Karpas-422 (cell line): ENCODE results near the gene LRRC66. TPM values are rescaled to one million over a fixed set of nuclear protein-coding genes. Genes with fewer than 3 reads are reported as not detected.

Experiments
- DNase-seq: peaks from one replicate; pipeline ENCODE4 v3.0.0-alpha.2; 2015
- H2AFZ ChIP-seq: fragments of 200-600 bp; sonication (generic); 2 replicates; pipeline ENCODE4 v1.6.1; 2014; ENCODE audit warnings: antibody characterized with exemption, low read length, mixed read lengths
- H3K27ac ChIP-seq: fragments of 200-600 bp; sonication (generic); 2 replicates; pipeline ENCODE4 v1.5.1; 2014; ENCODE audit warnings: mild to moderate bottlenecking, low read length, moderate library complexity
- H3K27me3 ChIP-seq: fragments of 200-600 bp; sonication (generic); 2 replicates; pipeline ENCODE4 v1.6.1; 2014; ENCODE audit warnings: low read length, mixed read lengths
- H3K36me3 ChIP-seq: fragments of 200-600 bp; sonication (generic); 2 replicates; pipeline ENCODE4 v1.6.1; 2014; ENCODE audit warnings: low read length, mixed read lengths; ENCODE audit not compliant: insufficient read depth
- H3K4me1 ChIP-seq: fragments of 200-600 bp; sonication (generic); 2 replicates; pipeline ENCODE4 v1.6.1; 2014; ENCODE audit warnings: mild to moderate bottlenecking, low read length, mixed read lengths
- H3K4me2 ChIP-seq: fragments of 200-600 bp; sonication (generic); 2 replicates; pipeline ENCODE4 v1.6.1; 2014; ENCODE audit warnings: low read length, low read depth, mild to moderate bottlenecking; ENCODE audit not compliant: poor library complexity, severe bottlenecking
- H3K4me3 ChIP-seq: fragments of 200-600 bp; sonication (generic); 2 replicates; pipeline ENCODE4 v1.5.1; 2014; ENCODE audit warnings: mild to moderate bottlenecking, antibody characterized with exemption, low read length, mixed read lengths
- H3K79me2 ChIP-seq: fragments of 200-600 bp; sonication (generic); 2 replicates; pipeline ENCODE4 v1.6.1; 2014; ENCODE audit warnings: mild to moderate bottlenecking, low read length, mixed read lengths
- H3K9ac ChIP-seq: fragments of 200-600 bp; sonication (generic); 2 replicates; pipeline ENCODE4 v1.6.0; 2014; ENCODE audit warnings: low read length
- H3K9me2 ChIP-seq: fragments of 200-600 bp; sonication (generic), shearing (Covaris generic); replicated peaks from 2 replicates; pipeline ENCODE4 v1.6.0; 2014; ENCODE audit warnings: mild to moderate bottlenecking, low read length, moderate library complexity; ENCODE audit not compliant: insufficient read depth
- H3K9me3 ChIP-seq: fragments of 300-700, 200-600 bp; sonication (generic); 2 replicates; pipeline ENCODE4 v1.6.1; 2014; ENCODE audit warnings: low read length, mixed read lengths
- H4K20me1 ChIP-seq: fragments of 200-600 bp; sonication (generic); 2 replicates; pipeline ENCODE4 v1.6.1; 2014; ENCODE audit warnings: mild to moderate bottlenecking, antibody characterized with exemption, low read length, low read depth; ENCODE audit not compliant: insufficient read depth
- total RNA-seq: library from RNA; depleted of rRNA; stranded (reverse); fragments of >200 nt; shearing (Covaris generic); gene quantifications from 2 replicates; pipeline ENCODE4 v1.2.3, GENCODE V29; 2014; ENCODE audit warnings: low replicate concordance; rRNA removed

The LRRC66 gene
- 0.07 and 0.29 TPM in 2 replicates for total RNA-seq

- H3K9me3 ChIP-seq: no peaks in the 10 kb centered on the region
- no peaks in the 10 kb centered on the region for H3K79me2 ChIP-seq
- no peak within 1 kb of the TSS for H3K4me2 ChIP-seq
- no peak within 1 kb of the TSS for H2AFZ ChIP-seq
- no peaks in the 10 kb centered on the region for H3K9me2 ChIP-seq
- no peaks in the 10 kb centered on the region for H4K20me1 ChIP-seq
- no peak within 1 kb of the TSS for H3K27ac ChIP-seq
- H3K9ac ChIP-seq: no peak within 1 kb of the TSS
- no peak for DNase-seq
- H3K4me3 ChIP-seq: no peak within 1 kb of the TSS
- H3K4me1 ChIP-seq: no peaks in the 10 kb centered on the region
- H3K36me3 ChIP-seq: peaks cover 7% of the 10 kb centered on the region; the same call in 1 of the 2 replicates
- no peaks in the 10 kb centered on the region for H3K27me3 ChIP-seq
Measured at GRCh38 chr4:52019936-52020657, at the start of gene LRRC66. LRRC66 (minus strand) TSS chr4:52020363; CDS start chr4:52017613, 2,750 bp downstream.

DNA sequence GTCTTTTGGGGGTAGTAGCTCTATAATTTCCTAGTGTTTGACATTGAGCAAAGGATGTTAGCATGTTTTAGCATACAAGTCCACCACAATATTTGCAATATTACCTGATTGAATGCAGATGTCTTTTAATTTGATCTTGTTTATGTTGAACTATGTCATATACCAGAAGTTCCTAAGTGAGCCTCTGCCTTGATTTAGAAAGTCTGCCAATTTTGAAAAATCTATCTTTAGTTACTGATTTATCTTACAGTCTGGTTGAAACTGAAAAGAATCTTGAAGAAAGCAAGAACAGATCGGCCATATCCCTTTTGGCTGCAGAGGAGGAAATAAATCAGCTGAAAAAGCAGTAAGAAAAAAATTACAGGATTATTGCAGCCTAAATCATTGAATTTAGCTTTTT, 49.4 kb upstream of the LRRC66 start:
- no peaks in the 10 kb centered on the region for H3K79me2 ChIP-seq
- H3K9me3 ChIP-seq: no peaks in the 10 kb centered on the region
- no peak overlapping the region for H2AFZ ChIP-seq
- H3K36me3 ChIP-seq: no peaks in the 10 kb centered on the region
- H3K4me3 ChIP-seq: no peak overlapping the region
- no peaks in the 10 kb centered on the region for H4K20me1 ChIP-seq
- H3K4me2 ChIP-seq: no peak overlapping the region
- no peaks in the 10 kb centered on the region for H3K9me2 ChIP-seq
- no peaks in the 10 kb centered on the region for H3K4me1 ChIP-seq
- no peaks in the 10 kb centered on the region for H3K27me3 ChIP-seq
- no peak overlapping the region for H3K27ac ChIP-seq
- no peak overlapping the region for H3K9ac ChIP-seq
- no peak for DNase-seq

DNA sequence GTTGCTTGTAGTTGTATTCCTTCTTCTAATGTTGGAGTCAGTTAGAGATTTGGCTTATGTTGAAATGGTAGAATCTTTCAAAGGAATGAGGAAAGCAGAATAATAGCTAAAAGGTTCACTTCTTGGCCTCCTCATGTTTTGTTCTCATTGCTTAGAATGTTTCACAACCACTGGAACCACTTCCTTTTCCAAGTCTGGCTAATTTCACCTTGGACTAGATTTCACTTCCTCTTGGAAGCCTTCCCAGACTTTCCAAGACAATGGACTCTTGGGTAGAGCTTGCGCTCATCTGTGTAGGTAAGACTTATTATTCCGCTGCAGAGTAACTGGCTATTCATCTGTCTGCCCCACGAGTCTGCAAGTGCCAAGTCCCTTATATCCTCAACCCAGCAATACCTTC, 39.2 kb upstream of the LRRC66 start:
- Histone ChIP-seq H3K27ac (no peak overlapping the region), H3K9me3 (no peaks in the 10 kb centered on the region), H3K4me1 (no peaks in the 10 kb centered on the region), H3K4me2 (no peak overlapping the region), H3K27me3 (no peaks in the 10 kb centered on the region), H3K9me2 (no peaks in the 10 kb centered on the region), H3K79me2 (no peaks in the 10 kb centered on the region), H3K36me3 (no peaks in the 10 kb centered on the region), H2AFZ (no peak overlapping the region), H4K20me1 (no peaks in the 10 kb centered on the region), H3K4me3 (no peak overlapping the region), H3K9ac (no peak overlapping the region)
- no peak for DNase-seq

DNA sequence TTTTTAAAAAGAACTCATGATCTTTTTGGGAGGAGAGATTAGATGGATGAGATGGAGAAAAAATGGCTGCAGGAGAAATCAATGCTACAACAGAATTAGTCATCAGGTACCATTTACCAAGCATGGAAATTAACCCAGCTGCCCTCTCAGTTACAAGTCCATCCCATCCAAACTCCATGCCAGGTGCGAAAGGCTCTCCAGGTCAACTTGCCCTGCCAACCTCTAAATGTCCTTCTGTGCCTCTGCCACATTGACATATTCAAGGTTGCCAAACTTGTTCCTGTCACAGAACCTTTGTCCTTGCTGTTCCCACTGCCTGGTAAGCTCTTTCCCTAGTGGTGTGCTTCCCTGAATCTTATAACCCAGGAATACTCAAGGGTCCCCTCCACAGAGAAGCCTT, 38.1 kb upstream of the LRRC66 start:
- no peaks in the 10 kb centered on the region for H3K9me3 ChIP-seq
- no peak overlapping the region for H3K9ac ChIP-seq
- no peaks in the 10 kb centered on the region for H3K36me3 ChIP-seq
- H3K4me3 ChIP-seq: no peak overlapping the region
- H3K27ac ChIP-seq: no peak overlapping the region
- H2AFZ ChIP-seq: no peak overlapping the region
- H3K9me2 ChIP-seq: no peaks in the 10 kb centered on the region
- H3K4me1 ChIP-seq: no peaks in the 10 kb centered on the region
- H3K4me2 ChIP-seq: no peak overlapping the region
- H3K79me2 ChIP-seq: no peaks in the 10 kb centered on the region
- no peak for DNase-seq
- no peaks in the 10 kb centered on the region for H3K27me3 ChIP-seq
- no peaks in the 10 kb centered on the region for H4K20me1 ChIP-seq

GRCh38 chr4:52057196-52057595, 37.0 kb upstream of the LRRC66 start:
- H3K4me2 ChIP-seq: no peak overlapping the region
- no peak overlapping the region for H3K4me3 ChIP-seq

GRCh38 chr4:52054254-52054653, 34.1 kb upstream of the LRRC66 start:
- Histone ChIP-seq H3K9me2 (no peaks in the 10 kb centered on the region), H2AFZ (no peak overlapping the region), H3K36me3 (no peaks in the 10 kb centered on the region), H3K27me3 (no peaks in the 10 kb centered on the region), H3K4me3 (no peak overlapping the region), H3K4me2 (no peak overlapping the region), H3K79me2 (no peaks in the 10 kb centered on the region), H3K9me3 (no peaks in the 10 kb centered on the region), H3K9ac (no peak overlapping the region), H3K27ac (no peak overlapping the region), H3K4me1 (peaks cover 25% of the 10 kb centered on the region), H4K20me1 (no peaks in the 10 kb centered on the region)
- no peak for DNase-seq

More at GRCh38 chr4:52057196-52057595, 37.0 kb upstream of the LRRC66 start:
- no peak overlapping the region for H2AFZ ChIP-seq
- H3K4me1 ChIP-seq: peaks cover 9% of the 10 kb centered on the region
- no peak overlapping the region for H3K27ac ChIP-seq
- no peak for DNase-seq
- H3K27me3 ChIP-seq: no peaks in the 10 kb centered on the region
- no peak overlapping the region for H3K9ac ChIP-seq
- H4K20me1 ChIP-seq: no peaks in the 10 kb centered on the region
- no peaks in the 10 kb centered on the region for H3K9me2 ChIP-seq
- H3K36me3 ChIP-seq: no peaks in the 10 kb centered on the region
- no peaks in the 10 kb centered on the region for H3K79me2 ChIP-seq
- H3K9me3 ChIP-seq: no peaks in the 10 kb centered on the region

DNA sequence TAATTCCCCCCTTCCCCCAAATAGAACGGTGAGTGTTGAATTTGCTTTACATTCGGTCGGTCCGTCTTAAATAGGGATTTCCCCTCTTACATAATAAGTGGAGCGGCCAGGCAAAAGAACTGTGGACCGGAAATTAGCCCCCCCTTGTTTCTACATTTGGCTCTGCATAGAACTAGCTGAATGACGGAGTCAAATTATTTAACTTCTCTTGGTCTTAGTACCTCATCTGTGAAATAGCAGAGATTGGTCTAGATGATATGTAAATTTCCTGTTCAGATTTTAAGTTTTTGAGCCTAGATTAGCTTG, 32.3 kb upstream of the LRRC66 start:
- no peaks in the 10 kb centered on the region for H3K79me2 ChIP-seq
- DNase-seq: peak; percentile 72
- no peaks in the 10 kb centered on the region for H3K9me2 ChIP-seq
- H3K27ac ChIP-seq: no peak overlapping the region
- H3K4me2 ChIP-seq: peak overlapping the region; percentile 77
- peak overlapping the region; percentile 65 for H3K4me3 ChIP-seq
- no peaks in the 10 kb centered on the region for H4K20me1 ChIP-seq
- H3K4me1 ChIP-seq: peaks cover 31% of the 10 kb centered on the region
- H3K9me3 ChIP-seq: no peaks in the 10 kb centered on the region
- H3K9ac ChIP-seq: peak overlapping the region; percentile 29; the same call in 1 of the 2 replicates
- no peaks in the 10 kb centered on the region for H3K27me3 ChIP-seq
- no peaks in the 10 kb centered on the region for H3K36me3 ChIP-seq
- no peak overlapping the region for H2AFZ ChIP-seq

DNA sequence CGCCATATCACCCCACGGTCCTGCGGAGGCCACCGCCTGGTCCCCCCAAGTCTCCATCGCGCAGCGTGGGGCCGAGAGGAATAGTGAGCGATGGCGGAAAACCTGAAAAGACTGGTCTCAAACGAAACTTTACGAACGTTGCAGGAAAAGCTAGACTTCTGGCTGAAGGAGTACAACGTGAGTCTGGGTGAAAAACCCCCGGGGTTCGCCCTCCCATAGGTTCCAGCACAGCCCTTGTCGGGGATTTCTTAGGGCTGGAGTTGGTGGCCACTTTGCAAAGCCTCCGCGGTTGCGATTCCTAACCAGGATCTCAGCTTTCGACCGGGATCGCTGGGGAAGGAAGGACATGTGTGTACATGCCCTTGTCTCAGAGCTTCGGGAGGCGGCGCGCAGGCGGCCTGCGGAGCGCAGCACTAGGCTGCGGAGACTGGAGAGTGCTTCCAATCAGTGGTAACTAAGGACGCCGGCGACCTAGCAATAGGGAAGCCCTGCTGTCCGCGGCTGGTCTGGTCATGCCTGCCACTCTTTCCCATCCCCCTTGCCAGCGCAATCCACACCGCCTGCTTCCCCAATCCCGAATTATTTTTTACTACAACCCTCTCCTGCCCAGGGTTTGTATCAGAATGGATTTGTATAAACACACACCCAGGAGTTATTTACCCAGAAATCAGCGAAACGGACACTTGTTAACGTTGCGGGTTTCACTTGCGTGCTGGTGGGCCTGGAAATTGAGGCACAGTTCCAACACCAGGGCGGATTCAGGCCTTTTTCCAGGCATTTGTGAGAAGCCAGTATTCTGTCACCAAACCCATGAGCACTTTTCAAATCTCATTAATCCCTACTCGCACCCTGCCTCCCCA, 31.7 kb upstream of the LRRC66 start:
- Histone ChIP-seq H3K9me3 (no peaks in the 10 kb centered on the region), H3K27ac (no peak overlapping the region), H3K9me2 (no peaks in the 10 kb centered on the region), H2AFZ (peak overlapping the region; percentile 69; the same call in 1 of the 2 replicates), H3K4me3 (peak overlapping the region; percentile 65), H4K20me1 (no peaks in the 10 kb centered on the region), H3K4me1 (peaks cover 31% of the 10 kb centered on the region), H3K27me3 (no peaks in the 10 kb centered on the region), H3K79me2 (no peaks in the 10 kb centered on the region), H3K36me3 (no peaks in the 10 kb centered on the region), H3K9ac (peak overlapping the region; percentile 51), H3K4me2 (peak overlapping the region; percentile 77)
- DNase-seq: no peak
